ENCODE results near the gene PALS1.
"Not testable (repeated sequence)": the region's sequence is repeated elsewhere in the genome, so short reads cannot be mapped to it uniquely, and the experiment has no call there.

The PALS1 gene

GRCh38 chr14:67257906-67258305 lies 16.7 kb downstream of the PALS1 start:
- no peak for DNase-seq (ENCODE audit: low spot score)

- no peak for DNase-seq (ENCODE audit: low spot score)
These were observed 19.7 kb downstream of the PALS1 start for GRCh38 chr14:67260965-67261364.

GRCh38 chr14:67263499-67264149 lies 22.4 kb downstream of the PALS1 start:
- DNase-seq (ENCODE audit: low spot score): no peak

GRCh38 chr14:67265131-67265530 lies 23.9 kb downstream of the PALS1 start:
- DNase-seq (ENCODE audit: low spot score): no peak

GRCh38 chr14:67267576-67268328 lies 26.5 kb downstream of the PALS1 start:
- no peak for DNase-seq (ENCODE audit: low spot score)

- DNase-seq (ENCODE audit: low spot score): no peak
These were observed 27.4 kb downstream of the PALS1 start for GRCh38 chr14:67268426-67269150.

GRCh38 chr14:67269298-67270060 lies 28.2 kb downstream of the PALS1 start:
- no peak for DNase-seq (ENCODE audit: low spot score)

- DNase-seq (ENCODE audit: low spot score): no peak
These were observed 29.0 kb downstream of the PALS1 start for GRCh38 chr14:67270145-67270753.

- DNase-seq (ENCODE audit: low spot score): no peak
These were observed 29.7 kb downstream of the PALS1 start for GRCh38 chr14:67270933-67271332.

GRCh38 chr14:67273281-67273680 lies 32.0 kb downstream of the PALS1 start:
- DNase-seq (ENCODE audit: low spot score): not testable (repeated sequence)

- no peak for DNase-seq (ENCODE audit: low spot score)
These were observed 34.9 kb downstream of the PALS1 start for GRCh38 chr14:67276131-67276530.

GRCh38 chr14:67280506-67280905 lies 39.3 kb downstream of the PALS1 start:
- no peak for DNase-seq (ENCODE audit: low spot score)

- DNase-seq (ENCODE audit: low spot score): peak; percentile 75
These were observed 44.7 kb downstream of the PALS1 start for GRCh38 chr14:67285876-67286452.
